Measurements from ENCODE around the gene NBEAL1. TPM values are rescaled to one million over a fixed set of nuclear protein-coding genes. Genes with fewer than 3 reads are reported as not detected.

Gene NBEAL1
- total and polyA plus RNA-seq, 2 donors from 2014 or later, result 6.5 to 39.3 TPM

DNA sequence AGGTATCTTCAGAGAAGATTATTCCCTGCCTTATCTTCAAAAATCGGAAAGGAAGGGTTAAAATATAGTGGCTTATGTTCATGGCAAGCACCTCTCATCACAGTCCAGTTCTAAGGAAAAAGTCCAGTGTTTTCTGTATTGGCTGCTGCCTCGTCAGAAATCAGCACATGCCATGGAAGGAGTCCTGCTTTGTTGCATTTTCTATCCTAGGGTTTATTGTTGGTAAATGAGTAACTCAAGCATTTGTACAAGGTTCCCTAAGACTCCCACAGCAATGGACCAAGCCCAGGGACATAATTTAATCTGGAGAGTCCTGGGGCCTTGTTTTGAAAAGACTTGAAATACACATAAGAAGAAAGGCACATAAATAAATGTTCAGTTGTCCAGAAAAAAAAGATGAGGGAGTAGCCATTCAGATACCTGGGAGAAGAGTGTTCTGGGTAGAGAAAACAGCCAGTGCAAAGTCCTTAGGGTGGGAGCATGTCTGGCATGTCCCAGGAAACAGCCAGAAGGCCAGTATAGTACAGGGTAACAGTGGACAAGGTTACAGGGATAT, 26.4 kb downstream of the NBEAL1 start:
- H3K4me3 ChIP-seq (ENCODE audit: low read length in 3 of 3), result no peak overlapping the region
- TF ChIP-seq, protein P1, sequence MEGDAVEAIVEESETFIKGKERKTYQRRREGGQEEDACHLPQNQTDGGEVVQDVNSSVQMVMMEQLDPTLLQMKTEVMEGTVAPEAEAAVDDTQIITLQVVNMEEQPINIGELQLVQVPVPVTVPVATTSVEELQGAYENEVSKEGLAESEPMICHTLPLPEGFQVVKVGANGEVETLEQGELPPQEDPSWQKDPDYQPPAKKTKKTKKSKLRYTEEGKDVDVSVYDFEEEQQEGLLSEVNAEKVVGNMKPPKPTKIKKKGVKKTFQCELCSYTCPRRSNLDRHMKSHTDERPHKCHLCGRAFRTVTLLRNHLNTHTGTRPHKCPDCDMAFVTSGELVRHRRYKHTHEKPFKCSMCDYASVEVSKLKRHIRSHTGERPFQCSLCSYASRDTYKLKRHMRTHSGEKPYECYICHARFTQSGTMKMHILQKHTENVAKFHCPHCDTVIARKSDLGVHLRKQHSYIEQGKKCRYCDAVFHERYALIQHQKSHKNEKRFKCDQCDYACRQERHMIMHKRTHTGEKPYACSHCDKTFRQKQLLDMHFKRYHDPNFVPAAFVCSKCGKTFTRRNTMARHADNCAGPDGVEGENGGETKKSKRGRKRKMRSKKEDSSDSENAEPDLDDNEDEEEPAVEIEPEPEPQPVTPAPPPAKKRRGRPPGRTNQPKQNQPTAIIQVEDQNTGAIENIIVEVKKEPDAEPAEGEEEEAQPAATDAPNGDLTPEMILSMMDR (IDR thresholded peaks at IDR 0.05; ENCODE audit: borderline replicate concordance, extremely low read depth, insufficient read depth), result no peak
- peak; percentile 32 for FAIRE-seq
- no peaks in the 10 kb centered on the region for H3K9me3 ChIP-seq (ENCODE audit: control insufficient read depth in 2 of 3, insufficient read depth in 1 of 3, low read length in 3 of 3)
- peaks cover 0 to 9% (median 0%) of the 10 kb centered on the region in 3 donors for H3K36me3 ChIP-seq (ENCODE audit: control insufficient read depth in 2 of 3, insufficient read depth in 3 of 3, low read length in 3 of 3)
- H3K27ac ChIP-seq (ENCODE audit: low read depth in 2 of 2, low read length in 2 of 2), result peak overlapping the region; percentile 33 to 61
- intact Hi-C loops (cut with DNase I), result no loop called here
- H3K27me3 ChIP-seq (ENCODE audit: control insufficient read depth, insufficient read depth, low read length), result no peaks in the 10 kb centered on the region
- no peak overlapping the region for H3K9ac ChIP-seq (ENCODE audit: low read length in 3 of 3)
- peak in 2 of 5 donors; percentile 12 to 64 for DNase-seq
- peaks cover 0 to 12% (median 8%) of the 10 kb centered on the region in 3 donors for H3K4me1 ChIP-seq (ENCODE audit: control insufficient read depth in 2 of 3, insufficient read depth in 2 of 3, low read depth in 1 of 3, low read length in 3 of 3)

DNA sequence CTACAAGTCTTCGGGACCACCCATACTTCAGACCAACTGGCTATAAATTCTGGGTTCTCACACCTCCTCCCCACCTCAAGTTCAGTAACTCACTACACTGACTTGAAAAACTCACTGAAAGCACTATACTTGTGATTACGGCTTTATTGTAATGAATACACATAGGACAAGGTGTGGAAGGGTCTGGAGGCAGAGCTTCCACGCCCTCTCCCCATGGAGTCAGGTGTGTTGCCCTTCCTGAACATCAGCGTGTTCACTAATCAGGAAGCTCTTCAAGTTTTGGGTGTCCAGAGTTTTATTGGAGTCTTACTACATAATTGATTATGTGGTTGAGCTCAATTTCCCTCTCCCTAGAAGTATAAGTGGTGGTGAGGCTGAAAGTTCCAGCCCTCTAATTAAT, 27.5 kb downstream of the NBEAL1 start:
- Histone ChIP-seq H3K4me3 (ENCODE audit: low read length in 3 of 3) (no peak overlapping the region), H3K4me1 (ENCODE audit: control insufficient read depth in 2 of 3, insufficient read depth in 2 of 3, low read depth in 1 of 3, low read length in 3 of 3) (peaks cover 0 to 12% (median 6%) of the 10 kb centered on the region in 3 donors), H3K9me3 (ENCODE audit: control insufficient read depth in 2 of 3, insufficient read depth in 1 of 3, low read length in 3 of 3) (no peaks in the 10 kb centered on the region), H3K27me3 (ENCODE audit: control insufficient read depth, insufficient read depth, low read length) (no peaks in the 10 kb centered on the region), H3K9ac (ENCODE audit: low read length in 3 of 3) (no peak overlapping the region), H3K27ac (ENCODE audit: low read depth in 2 of 2, low read length in 2 of 2) (no peak overlapping the region), H3K36me3 (ENCODE audit: control insufficient read depth in 2 of 3, insufficient read depth in 3 of 3, low read length in 3 of 3) (peaks cover 0 to 9% (median 0%) of the 10 kb centered on the region in 3 donors)
- DNase-seq, result no peak
- intact Hi-C loops (cut with DNase I), result no loop called here
- TF ChIP-seq, protein P1 (IDR thresholded peaks at IDR 0.05; ENCODE audit: borderline replicate concordance, extremely low read depth, insufficient read depth), result no peak
- no peak for FAIRE-seq

DNA sequence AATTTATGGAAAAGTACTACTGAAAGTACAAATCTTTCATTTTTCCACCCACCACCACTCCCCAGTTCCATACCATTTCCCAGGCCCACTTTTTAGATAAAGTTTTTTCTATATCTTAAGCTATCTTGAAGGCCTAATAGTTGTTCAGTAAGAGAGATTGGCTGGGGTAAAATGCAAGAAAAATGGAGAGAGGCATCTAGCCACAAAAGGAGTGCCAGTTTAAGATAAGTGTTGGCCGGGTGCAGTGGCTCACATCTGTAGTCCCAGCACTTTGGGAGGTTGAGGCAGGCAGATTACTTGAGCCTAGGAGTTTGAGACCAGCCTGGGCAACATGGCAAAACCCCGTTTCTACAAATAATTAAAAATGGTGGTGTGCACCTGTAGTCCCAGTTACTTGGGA, 28.6 kb downstream of the NBEAL1 start:
- Histone ChIP-seq H3K4me3 (ENCODE audit: low read length in 3 of 3) (no peak overlapping the region), H3K9me3 (ENCODE audit: control insufficient read depth in 2 of 3, insufficient read depth in 1 of 3, low read length in 3 of 3) (no peaks in the 10 kb centered on the region), H3K4me1 (ENCODE audit: control insufficient read depth in 2 of 3, insufficient read depth in 2 of 3, low read depth in 1 of 3, low read length in 3 of 3) (peaks cover 0 to 12% (median 6%) of the 10 kb centered on the region in 3 donors), H3K27me3 (ENCODE audit: control insufficient read depth, insufficient read depth, low read length) (no peaks in the 10 kb centered on the region), H3K27ac (ENCODE audit: low read depth in 2 of 2, low read length in 2 of 2) (no peak overlapping the region), H3K36me3 (ENCODE audit: control insufficient read depth in 2 of 3, insufficient read depth in 3 of 3, low read length in 3 of 3) (peaks cover 0 to 9% (median 0%) of the 10 kb centered on the region in 3 donors), H3K9ac (ENCODE audit: low read length in 3 of 3) (no peak overlapping the region)
- FAIRE-seq (no peak), DNase-seq (no peak)
- TF ChIP-seq, protein P1 (IDR thresholded peaks at IDR 0.05; ENCODE audit: borderline replicate concordance, extremely low read depth, insufficient read depth), result no peak
- intact Hi-C loops (cut with DNase I), result no loop called here

DNA sequence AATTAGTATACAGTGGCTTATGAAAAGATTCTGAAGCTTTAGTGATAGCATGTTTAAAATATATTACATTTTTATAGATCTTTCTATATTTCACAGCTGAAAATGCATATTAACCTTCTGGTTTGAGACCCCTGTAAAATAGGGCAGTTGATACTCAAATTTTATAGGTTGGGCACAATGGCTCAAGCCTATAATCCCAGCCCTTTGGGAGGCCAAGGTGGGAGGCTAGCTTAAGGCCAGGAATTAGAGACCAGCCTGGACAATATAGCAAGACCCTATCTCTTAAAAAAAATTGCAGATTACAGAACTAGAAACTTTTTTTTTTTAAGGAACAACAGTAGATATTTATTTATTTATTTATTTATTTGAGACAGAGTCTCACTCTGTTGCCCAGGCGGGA, 31.2 kb downstream of the NBEAL1 start:
- Histone ChIP-seq H3K9ac (ENCODE audit: low read length in 3 of 3) (no peak overlapping the region), H3K36me3 (ENCODE audit: control insufficient read depth in 2 of 3, insufficient read depth in 3 of 3, low read length in 3 of 3) (peaks cover 0 to 13% (median 2%) of the 10 kb centered on the region in 3 donors)
- no peak for FAIRE-seq

More for the DNA sequence above, 31.2 kb downstream of the NBEAL1 start:
- no peak for DNase-seq
- intact Hi-C loops (cut with DNase I), result no loop called here
- Histone ChIP-seq H3K4me1 (ENCODE audit: control insufficient read depth in 2 of 3, insufficient read depth in 2 of 3, low read depth in 1 of 3, low read length in 3 of 3) (peaks cover 0 to 9% (median 1%) of the 10 kb centered on the region in 3 donors), H3K27ac (ENCODE audit: low read depth in 2 of 2, low read length in 2 of 2) (no peak overlapping the region), H3K9me3 (ENCODE audit: control insufficient read depth in 2 of 3, insufficient read depth in 1 of 3, low read length in 3 of 3) (no peaks in the 10 kb centered on the region), H3K4me3 (ENCODE audit: low read length in 3 of 3) (no peak overlapping the region), H3K27me3 (ENCODE audit: control insufficient read depth, insufficient read depth, low read length) (no peaks in the 10 kb centered on the region)
- TF ChIP-seq, protein P1 (IDR thresholded peaks at IDR 0.05; ENCODE audit: borderline replicate concordance, extremely low read depth, insufficient read depth), result no peak
